Mesodermal cell (in vitro differentiated cells): Measurements from ENCODE around the gene VASN.
A peak's percentile ranks its signal among the peaks of the same experiment; 100 is the strongest.

ENCODE experiments used
- H3K27ac ChIP-seq: 2 replicates; pipeline ENCODE4 v1.7.0; 2013; ENCODE audit warnings: mild to moderate bottlenecking, low read depth, low read length, moderate library complexity; ENCODE audit not compliant: severe bottlenecking
- H3K36me3 ChIP-seq: 2 replicates; pipeline ENCODE4 v1.7.1; 2013; ENCODE audit warnings: mild to moderate bottlenecking, low read length, moderate library complexity; ENCODE audit not compliant: control insufficient read depth, insufficient read depth
- H3K4me1 ChIP-seq: one replicate; pipeline ENCODE4 v1.7.1; 2013; ENCODE audit warnings: mild to moderate bottlenecking, low read length; ENCODE audit not compliant: insufficient read depth, control insufficient read depth, poor library complexity, severe bottlenecking
- H3K4me3 ChIP-seq: 2 replicates; pipeline ENCODE4 v1.7.0; 2013; ENCODE audit warnings: low read length, control low read depth, mild to moderate bottlenecking; ENCODE audit not compliant: insufficient read depth, poor library complexity, severe bottlenecking; ENCODE audit errors: extremely low read depth
- H3K9me3 ChIP-seq: 2 replicates; pipeline ENCODE4 v1.7.1; 2013; ENCODE audit warnings: mild to moderate bottlenecking, low read length, moderate library complexity; ENCODE audit not compliant: control insufficient read depth
- WGBS, 2 experiments: methylation state at CpG; one replicate each; pipeline ENCODE4 v1.1.5; 2013; ENCODE audit warnings: missing lambda C conversion rate in 2 of 2; ENCODE audit not compliant: insufficient coverage in 2 of 2; 5-methylcytosine and 5-hydroxymethylcytosine counted together

The VASN gene

DNA sequence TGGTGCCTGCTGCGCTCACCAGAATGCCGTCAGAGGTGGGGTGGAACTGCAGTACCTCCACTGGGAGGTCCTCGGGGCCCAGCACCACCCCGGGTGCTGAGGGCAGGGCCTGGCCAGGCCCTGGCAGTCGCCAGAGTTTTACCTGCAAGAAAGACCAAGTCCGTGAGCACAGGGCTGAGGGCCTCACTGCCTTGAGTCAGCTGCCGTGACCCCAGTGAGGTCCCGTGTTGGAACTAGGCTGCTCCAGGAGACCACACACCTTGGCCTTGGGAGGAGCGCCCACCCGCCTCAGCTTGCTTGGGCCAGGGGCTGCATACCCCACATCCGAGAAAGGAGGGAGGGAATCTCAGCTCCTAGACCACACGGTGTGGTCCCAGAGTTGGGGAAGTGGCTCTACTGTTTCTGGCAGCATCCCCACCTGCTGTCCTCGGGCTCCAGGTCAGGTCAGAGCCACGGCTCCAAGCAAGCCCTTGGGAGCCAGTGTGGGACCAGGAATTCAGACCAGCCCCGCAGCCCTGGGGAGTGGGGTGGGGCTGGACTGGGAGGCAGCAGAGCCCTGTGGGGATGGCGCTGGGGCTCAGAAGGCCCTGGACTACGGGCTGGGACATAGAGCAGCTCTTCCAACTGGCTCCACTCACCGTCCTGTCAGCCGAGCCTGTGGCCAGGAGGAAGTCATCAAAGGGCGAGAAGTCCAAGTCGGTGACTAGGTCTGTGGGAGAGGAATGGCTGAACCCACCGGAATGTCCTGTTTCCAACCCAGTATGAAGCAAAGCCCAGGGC lies 36.1 kb downstream of the VASN start:
- Histone ChIP-seq H3K27ac (no peak overlapping the region), H3K4me1 (no peaks in the 10 kb centered on the region), H3K36me3 (peaks cover 39% of the 10 kb centered on the region), H3K9me3 (no peaks in the 10 kb centered on the region), H3K4me3 (no peak overlapping the region)
- WGBS, 2 experiments = 91 to 94% methylated on average over 21 of the region's 22 CpGs

GRCh38 chr16:4408323-4408690 lies 36.7 kb downstream of the VASN start:
- Histone ChIP-seq H3K27ac (no peak overlapping the region), H3K4me3 (no peak overlapping the region), H3K4me1 (no peaks in the 10 kb centered on the region), H3K9me3 (no peaks in the 10 kb centered on the region), H3K36me3 (peaks cover 41% of the 10 kb centered on the region)
- WGBS, 2 experiments = 92% methylated on average over 10 of the region's 10 CpGs

DNA sequence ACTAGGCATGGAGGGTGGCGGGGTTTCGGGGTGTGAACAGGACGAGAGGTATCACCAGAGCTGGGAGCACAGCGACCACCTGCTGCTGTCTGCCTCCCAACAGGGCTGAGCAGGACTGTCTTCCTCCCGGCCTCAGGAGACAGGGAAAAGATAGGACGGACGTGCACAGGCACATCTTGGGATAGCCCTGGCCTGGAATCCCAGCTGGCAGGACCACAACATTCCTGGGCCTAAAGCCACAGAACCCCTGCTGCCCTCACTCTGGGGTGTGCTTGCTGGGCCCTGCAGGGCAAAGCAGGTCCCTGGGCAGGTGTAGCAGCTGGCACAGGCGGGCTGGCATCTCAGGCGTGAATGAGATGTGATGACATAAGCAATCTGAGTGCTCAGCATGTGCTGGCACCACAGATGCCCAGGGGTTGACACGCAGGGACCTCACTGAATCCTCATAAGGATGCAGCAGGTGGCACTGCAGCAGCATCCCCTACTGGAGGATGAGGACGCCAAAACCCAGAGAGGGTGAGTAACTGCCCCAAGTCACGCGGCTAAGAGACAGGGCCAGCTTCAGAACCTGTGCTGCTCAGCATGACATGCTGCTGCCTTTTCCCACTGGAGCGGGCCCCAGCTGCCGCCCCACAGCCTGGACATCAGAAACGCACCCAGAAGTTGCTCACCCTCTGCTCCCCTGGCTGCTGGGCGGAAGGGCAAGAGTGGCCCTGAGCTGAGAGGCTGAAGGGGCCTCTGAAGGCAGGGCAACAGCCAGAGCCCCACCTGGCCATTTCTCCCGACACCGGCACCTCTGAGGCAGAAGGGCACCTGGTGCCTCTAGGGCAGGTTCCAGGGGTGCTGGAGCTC lies 37.7 kb downstream of the VASN start:
- H3K9me3 ChIP-seq = no peaks in the 10 kb centered on the region
- no peaks in the 10 kb centered on the region for H3K4me1 ChIP-seq
- WGBS, 2 experiments = 87 to 92% methylated on average over 18 to 19 of the region's 19 CpGs
- no peak overlapping the region for H3K4me3 ChIP-seq
- H3K36me3 ChIP-seq = peaks cover 38% of the 10 kb centered on the region
- no peak overlapping the region for H3K27ac ChIP-seq

- H3K4me1 ChIP-seq = no peaks in the 10 kb centered on the region
- H3K9me3 ChIP-seq = no peaks in the 10 kb centered on the region
- peaks cover 38% of the 10 kb centered on the region for H3K36me3 ChIP-seq
- no peak overlapping the region for H3K27ac ChIP-seq
- H3K4me3 ChIP-seq = no peak overlapping the region
- WGBS, 2 experiments = 91 to 94% methylated on average over 13 to 15 of the region's 15 CpGs
These were observed 38.9 kb downstream of the VASN start for GRCh38 chr16:4410335-4411075.

DNA sequence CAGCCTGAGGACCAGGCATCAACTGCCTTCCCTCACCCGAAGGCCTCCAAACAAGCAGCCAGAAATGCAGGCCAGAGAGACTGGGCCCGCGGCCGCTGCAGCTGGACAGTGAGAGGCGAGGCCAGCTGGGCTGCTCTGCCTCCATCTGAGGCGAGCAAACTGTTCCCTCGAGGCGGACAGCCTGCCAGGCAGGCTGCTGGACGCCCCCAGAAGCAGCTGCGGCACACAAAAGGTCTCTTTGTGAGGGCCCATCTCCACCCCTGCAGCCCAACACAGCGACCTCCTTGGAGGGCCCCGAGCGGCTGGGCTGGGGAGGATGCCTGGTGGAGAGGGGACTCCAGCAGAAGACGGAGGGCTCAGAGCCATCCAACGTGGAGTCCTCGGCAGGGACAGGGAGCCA lies 40.0 kb downstream of the VASN start:
- Histone ChIP-seq H3K4me1 (no peaks in the 10 kb centered on the region), H3K9me3 (no peaks in the 10 kb centered on the region), H3K4me3 (no peak overlapping the region), H3K27ac (no peak overlapping the region), H3K36me3 (peaks cover 33% of the 10 kb centered on the region)
- 91 to 92% methylated on average over 14 to 16 of the region's 16 CpGs for WGBS, 2 experiments

- Histone ChIP-seq H3K9me3 (no peaks in the 10 kb centered on the region), H3K27ac (no peak overlapping the region), H3K36me3 (peaks cover 30% of the 10 kb centered on the region), H3K4me3 (no peak overlapping the region), H3K4me1 (no peaks in the 10 kb centered on the region)
- 97% methylated on average over 7 to 8 of the region's 8 CpGs for WGBS, 2 experiments
These were observed 40.5 kb downstream of the VASN start for GRCh38 chr16:4412159-4412558.

- no peaks in the 10 kb centered on the region for H3K4me1 ChIP-seq
- H3K4me3 ChIP-seq = no peak overlapping the region
- H3K9me3 ChIP-seq = no peaks in the 10 kb centered on the region
- peaks cover 23% of the 10 kb centered on the region for H3K36me3 ChIP-seq
- WGBS, 2 experiments = 83 to 88% methylated on average over 3 to 4 of the region's 4 CpGs
- no peak overlapping the region for H3K27ac ChIP-seq
These were observed 41.2 kb downstream of the VASN start for GRCh38 chr16:4412854-4413253.

GRCh38 chr16:4414187-4414917 lies 42.7 kb downstream of the VASN start:
- no peak overlapping the region for H3K27ac ChIP-seq
- no peak overlapping the region for H3K4me3 ChIP-seq
- H3K36me3 ChIP-seq = peaks cover 18% of the 10 kb centered on the region
- WGBS, 2 experiments = 88 to 100% methylated on average over 5 to 7 of the region's 7 CpGs
- H3K9me3 ChIP-seq = no peaks in the 10 kb centered on the region
- H3K4me1 ChIP-seq = no peaks in the 10 kb centered on the region

DNA sequence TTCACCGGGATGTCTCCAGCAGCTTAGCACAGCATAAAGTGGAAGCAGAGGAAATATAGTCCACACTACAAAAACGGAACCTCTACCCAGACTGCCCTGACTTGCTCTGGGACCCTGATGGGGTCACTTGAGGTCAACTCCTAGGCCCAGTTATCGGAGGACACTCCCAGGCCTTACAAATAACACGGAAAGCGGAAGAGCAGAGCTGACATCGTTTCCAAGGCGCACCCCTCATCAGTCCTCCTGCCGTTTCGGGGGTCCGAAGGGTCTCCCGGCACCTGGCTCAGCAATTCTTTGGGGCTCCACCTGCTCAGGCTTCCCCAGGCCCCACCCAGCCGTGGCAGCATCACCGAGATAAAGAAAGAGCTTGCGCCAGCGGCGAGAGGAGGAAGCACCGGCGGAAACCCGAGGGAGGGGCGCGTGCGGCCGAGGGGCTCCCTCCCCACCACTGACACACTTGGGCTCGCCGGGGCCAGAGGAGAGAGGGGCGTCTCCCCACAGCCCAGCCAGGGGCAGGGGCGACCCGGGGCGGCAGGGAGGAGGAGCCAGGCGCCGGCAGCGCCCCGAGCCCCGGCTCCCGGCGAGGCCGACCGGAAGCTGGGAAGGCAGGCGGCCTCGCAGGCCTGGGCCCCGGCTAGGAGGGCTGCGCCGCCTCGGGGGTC lies 44.0 kb downstream of the VASN start:
- Histone ChIP-seq H3K27ac (no peak overlapping the region), H3K36me3 (peaks cover 17% of the 10 kb centered on the region), H3K4me3 (peak overlapping the region; percentile 85), H3K4me1 (no peaks in the 10 kb centered on the region), H3K9me3 (no peaks in the 10 kb centered on the region)
- 7 to 8% methylated on average over 39 to 41 of the region's 44 CpGs for WGBS, 2 experiments
